Spinal cord (tissue), 10 donors: Measurements from ENCODE around the gene GOLT1B. TPM values are rescaled to one million over a fixed set of nuclear protein-coding genes. Genes with fewer than 3 reads are reported as not detected.
"Not testable (repeated sequence)": the region's sequence is repeated elsewhere in the genome, so short reads cannot be mapped to it uniquely, and the experiment has no call there.

ENCODE experiments used
- DNase-seq, 6 donors: peaks; one replicate each; pipeline versions ENCODE4 v3.0.0 to v3.0.0-alpha.2; 2013 to 2015; ENCODE audit warnings: low spot score in 6 of 6, low read depth in 4 of 6
- H3K27ac ChIP-seq: one replicate; pipeline ENCODE4 v1.5.1; 2013; ENCODE audit warnings: low read depth, low read length, control low read depth
- H3K27me3 ChIP-seq: one replicate; pipeline ENCODE4 v1.6.1; 2013; ENCODE audit warnings: low read length; ENCODE audit not compliant: control insufficient read depth, insufficient read depth
- H3K36me3 ChIP-seq: one replicate; pipeline ENCODE4 v1.6.1; 2013; ENCODE audit warnings: low read length; ENCODE audit not compliant: control insufficient read depth, insufficient read depth
- H3K4me1 ChIP-seq: one replicate; pipeline ENCODE4 v1.6.1; 2013; ENCODE audit warnings: low read length; ENCODE audit not compliant: control insufficient read depth, insufficient read depth
- H3K4me3 ChIP-seq: one replicate; pipeline ENCODE4 v1.5.1; 2013; ENCODE audit warnings: low read depth, low read length, control low read depth
- H3K9me3 ChIP-seq: one replicate; pipeline ENCODE4 v1.6.1; 2013; ENCODE audit warnings: low read length; ENCODE audit not compliant: control insufficient read depth, insufficient read depth
- WGBS: methylation state at CpG from one replicate; pipeline ENCODE4 v1.1.5; 2013; ENCODE audit warnings: missing lambda C conversion rate; ENCODE audit not compliant: insufficient coverage; 5-methylcytosine and 5-hydroxymethylcytosine counted together
- long read RNA-seq, 4 donors: transcript quantifications; one replicate each; lab custom pipeline, GENCODE V29; 2026
- polyA plus RNA-seq, 2 donors: library from polyadenylated mRNA; unstranded; fragments of 120-200 nt; gene quantifications; one replicate each; pipeline ENCODE4 v1.2.1, GENCODE V29; 2013; ENCODE audit not compliant: insufficient read length in 2 of 2
- total RNA-seq, 2 donors: library from RNA; depleted of rRNA in 1 of 2; stranded (reverse); fragments of 120-200 nt in 1 of 2; fragments of >200 nt in 1 of 2; gene quantifications; one replicate each; pipeline versions ENCODE4 v1.2.3 to v1.2.4, GENCODE V29; 2013 to 2014
- donor health status: healthy.

The GOLT1B gene
- total RNA-seq (10 to 100 TPM; 36.6 to 69.7 TPM), polyA plus RNA-seq (10 to 100 TPM; 36.9 to 44.0 TPM)
- long read RNA-seq, donor 1, transcript GOLT1B-201 (5 exons, 3,227 nt), result major isoform, 9 of 18 reads
- long read RNA-seq, donor 1, transcript GOLT1B-209 (2 exons, 555 nt), result minor isoform, 5 of 18 reads
- long read RNA-seq, donor 1, partial matches to known transcripts, result 0 of 18 reads
- long read RNA-seq, donor 1, other reads (novel, unspliced or antisense), result 0 of 18 reads
- long read RNA-seq, donor 2, transcript GOLT1B-201 (5 exons, 3,227 nt), result major isoform, 8 of 9 reads
- long read RNA-seq, donor 2, partial matches to known transcripts, result 0 of 9 reads
- long read RNA-seq, donor 2, other reads (novel, unspliced or antisense), result 0 of 9 reads
- long read RNA-seq, donor 3, transcript GOLT1B-201 (5 exons, 3,227 nt), result major isoform, 9 of 10 reads
- long read RNA-seq, donor 3, partial matches to known transcripts, result 0 of 10 reads
- long read RNA-seq, donor 3, other reads (novel, unspliced or antisense), result 0 of 10 reads
- long read RNA-seq, donor 4, transcript GOLT1B-201 (5 exons, 3,227 nt), result major isoform, 10 of 11 reads
- long read RNA-seq, donor 4, partial matches to known transcripts, result 0 of 11 reads
- long read RNA-seq, donor 4, other reads (novel, unspliced or antisense), result 0 of 11 reads

DNA sequence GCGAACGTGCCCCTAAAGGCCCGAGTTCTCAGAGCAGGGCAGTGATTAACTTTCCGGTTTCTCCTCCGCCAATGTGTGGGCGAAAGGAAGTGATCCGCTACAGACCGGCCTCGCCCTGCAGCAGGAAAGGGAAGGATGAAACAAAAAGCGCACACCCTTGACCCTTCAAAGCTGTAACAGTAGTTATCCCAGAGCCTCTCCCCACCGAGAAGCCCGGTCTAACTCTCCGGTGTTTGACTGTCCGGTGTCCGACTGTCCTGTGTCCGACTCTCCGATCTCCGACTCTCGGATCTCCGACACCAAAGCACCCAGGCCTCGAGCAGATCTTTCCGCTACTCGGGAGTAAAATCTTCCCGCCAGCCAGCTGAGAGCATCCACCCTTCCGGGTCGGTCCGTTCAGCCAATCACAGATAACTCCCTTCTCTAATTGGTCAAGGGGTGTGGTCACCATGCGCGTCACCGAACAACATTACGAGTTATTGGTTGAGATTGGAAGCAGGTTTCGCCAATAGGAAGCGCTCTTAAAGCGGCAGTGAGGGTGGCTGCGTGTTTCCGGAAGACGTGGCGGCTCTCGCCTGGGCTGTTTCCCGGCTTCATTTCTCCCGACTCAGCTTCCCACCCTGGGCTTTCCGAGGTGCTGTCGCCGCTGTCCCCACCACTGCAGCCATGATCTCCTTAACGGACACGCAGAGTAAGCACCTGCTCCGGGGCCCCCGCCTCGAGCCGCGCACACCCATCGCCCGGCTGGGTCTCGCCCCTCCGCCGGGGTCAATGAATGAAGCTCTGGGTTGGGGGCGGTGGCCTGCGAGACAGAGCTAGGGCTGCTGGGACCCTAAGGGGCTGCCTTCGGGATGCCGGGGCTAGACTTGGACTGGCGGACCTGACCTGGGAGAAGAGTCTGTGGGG is at the start of gene GOLT1B, which contains the start of gene RECQL:
Gene GOLT1B (plus strand): TSS at position 532 of the 906 bp plus-strand sequence. CDS start 135 bp downstream, at position 667.
Gene RECQL (minus strand): TSS at position 378 of the 906 bp plus-strand sequence. CDS start 2,065 bp downstream, outside the sequence.
- WGBS, result under 1% methylated on average over 50 of the region's 61 CpGs
- DNase-seq, result peak; percentile 97 to 100 (median 98)
- no peaks in the 10 kb centered on the region for H3K27me3 ChIP-seq
- H3K36me3 ChIP-seq, result no peaks in the 10 kb centered on the region
- peaks cover 4% of the 10 kb centered on the region for H3K4me1 ChIP-seq
- H3K27ac ChIP-seq, result peak within 1 kb of the TSS; percentile 94
- no peaks in the 10 kb centered on the region for H3K9me3 ChIP-seq
- peak within 1 kb of the TSS; percentile 98 for H3K4me3 ChIP-seq

- Histone ChIP-seq H3K4me1 (no peaks in the 10 kb centered on the region), H3K27me3 (no peaks in the 10 kb centered on the region), H3K36me3 (peaks cover 6% of the 10 kb centered on the region), H3K4me3 (no peak overlapping the region), H3K27ac (no peak overlapping the region), H3K9me3 (no peaks in the 10 kb centered on the region)
- 100% methylated on average over 2 of the region's 4 CpGs for WGBS
- DNase-seq, result no peak
These were observed 48.2 kb upstream of the GOLT1B start for GRCh38 chr12:21453312-21453852.

- Histone ChIP-seq H3K4me1 (no peaks in the 10 kb centered on the region), H3K27me3 (no peaks in the 10 kb centered on the region), H3K4me3 (no peak overlapping the region), H3K36me3 (peaks cover 2% of the 10 kb centered on the region), H3K9me3 (no peaks in the 10 kb centered on the region), H3K27ac (no peak overlapping the region)
- no CpG with 5 or more reads among the region's 7 CpGs for WGBS
- no peak for DNase-seq
These were observed 45.3 kb upstream of the GOLT1B start for GRCh38 chr12:21456291-21456780.

GRCh38 chr12:21459474-21459873 is 42.1 kb upstream of the GOLT1B start:
- no peak for DNase-seq
- H3K9me3 ChIP-seq, result no peaks in the 10 kb centered on the region
- H3K27ac ChIP-seq, result no peak overlapping the region
- no peak overlapping the region for H3K4me3 ChIP-seq
- H3K27me3 ChIP-seq, result no peaks in the 10 kb centered on the region
- no peaks in the 10 kb centered on the region for H3K4me1 ChIP-seq
- no CpG with 5 or more reads among the region's 2 CpGs for WGBS
- peaks cover 7% of the 10 kb centered on the region for H3K36me3 ChIP-seq

DNA sequence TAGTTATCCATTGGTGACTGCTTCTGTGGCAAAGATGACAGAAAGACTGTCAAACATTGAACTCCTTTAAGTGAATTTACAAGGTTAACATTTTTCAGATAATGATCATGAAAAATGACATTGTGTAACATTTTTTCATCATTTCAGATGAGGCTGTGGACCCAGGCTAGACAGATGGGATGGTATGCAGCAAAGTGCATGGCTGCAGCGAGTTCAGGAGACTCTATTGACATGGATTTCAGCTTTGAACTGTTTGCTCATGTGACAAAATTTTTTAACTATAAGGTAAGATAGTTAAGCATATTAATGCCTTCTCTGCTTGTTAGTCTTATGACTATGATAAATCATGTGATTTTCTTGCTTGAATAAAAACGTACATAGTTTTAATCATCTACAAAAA is 34.3 kb upstream of the GOLT1B start:
- not testable (repeated sequence) for H3K36me3 ChIP-seq, H3K9me3 ChIP-seq, H3K27ac ChIP-seq, H3K27me3 ChIP-seq, DNase-seq, H3K4me1 ChIP-seq, H3K4me3 ChIP-seq
- no CpG with 5 or more reads among the region's 2 CpGs for WGBS

DNA sequence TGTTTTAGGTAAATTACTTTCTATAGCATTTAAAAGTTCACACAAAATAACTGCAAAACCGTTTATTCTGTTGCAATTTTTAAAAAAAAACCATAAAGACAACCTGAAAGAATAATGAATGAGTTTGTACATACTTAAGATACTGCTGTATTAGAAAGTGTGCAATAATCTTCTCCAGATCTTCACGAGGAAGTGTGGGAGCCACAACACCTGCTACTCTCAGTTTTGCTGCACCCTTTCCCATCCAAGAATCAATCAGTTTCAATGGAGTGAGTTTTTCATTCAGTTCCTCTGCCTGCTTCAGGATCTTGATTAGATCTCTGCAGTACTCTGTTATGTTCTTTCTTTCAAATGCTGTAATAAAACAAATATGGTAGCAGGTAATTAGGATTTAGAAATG is 30.3 kb upstream of the GOLT1B start:
- DNase-seq, result no peak
- WGBS, result no CpG with 5 or more reads among the region's 2 CpGs
- Histone ChIP-seq H3K27ac (no peak overlapping the region), H3K4me1 (no peaks in the 10 kb centered on the region), H3K36me3 (peaks cover 2% of the 10 kb centered on the region), H3K4me3 (no peak overlapping the region), H3K27me3 (no peaks in the 10 kb centered on the region), H3K9me3 (no peaks in the 10 kb centered on the region)

- H3K4me3 ChIP-seq, result no peak overlapping the region
- no peaks in the 10 kb centered on the region for H3K27me3 ChIP-seq
- H3K9me3 ChIP-seq, result no peaks in the 10 kb centered on the region
- peaks cover 2% of the 10 kb centered on the region for H3K36me3 ChIP-seq
- no peak overlapping the region for H3K27ac ChIP-seq
- WGBS, result 93% methylated on average over 3 of the region's 7 CpGs
- no peaks in the 10 kb centered on the region for H3K4me1 ChIP-seq
- no peak for DNase-seq
These were observed 29.3 kb upstream of the GOLT1B start for GRCh38 chr12:21472197-21472823.

GRCh38 chr12:21475552-21475951 is 26.0 kb upstream of the GOLT1B start:
- DNase-seq, result no peak
- H3K36me3 ChIP-seq, result peaks cover 8% of the 10 kb centered on the region
- no peak overlapping the region for H3K27ac ChIP-seq
- no CpG with 5 or more reads among the region's 1 CpG for WGBS
- no peak overlapping the region for H3K4me3 ChIP-seq
- H3K27me3 ChIP-seq, result no peaks in the 10 kb centered on the region
- H3K4me1 ChIP-seq, result no peaks in the 10 kb centered on the region
- H3K9me3 ChIP-seq, result no peaks in the 10 kb centered on the region
